Hematopoietic multipotent progenitor cell treated with erythropoietin and hydrocortisone succinate and interleukin-3 and kit ligand, for 8 days (in vitro differentiated cells): ENCODE measurements around the gene TARS3.

ENCODE experiments used
- DNase-seq: peaks from one replicate; pipeline ENCODE4 v3.0.0-alpha.2; 2015

Gene TARS3

GRCh38 chr15:101697488-101697887, 26.8 kb downstream of the TARS3 start:
- no peak for DNase-seq

GRCh38 chr15:101696829-101697228, 27.4 kb downstream of the TARS3 start:
- DNase-seq, result no peak

- DNase-seq, result no peak
These were observed 30.0 kb downstream of the TARS3 start for GRCh38 chr15:101694261-101694660.

- no peak for DNase-seq
These were observed 31.3 kb downstream of the TARS3 start for GRCh38 chr15:101692801-101693598.

GRCh38 chr15:101689901-101690300, 34.4 kb downstream of the TARS3 start:
- no peak for DNase-seq

GRCh38 chr15:101686718-101687117, 37.6 kb downstream of the TARS3 start:
- no peak for DNase-seq

- DNase-seq, result no peak
These were observed 39.4 kb downstream of the TARS3 start for GRCh38 chr15:101684877-101685276.

GRCh38 chr15:101684384-101684783, 39.9 kb downstream of the TARS3 start:
- no peak for DNase-seq

GRCh38 chr15:101679806-101680205, 44.5 kb downstream of the TARS3 start:
- no peak for DNase-seq

- DNase-seq, result no peak
These were observed 47.3 kb downstream of the TARS3 start for GRCh38 chr15:101676921-101677329.

GRCh38 chr15:101675796-101676582, 48.3 kb downstream of the TARS3 start:
- no peak for DNase-seq

- DNase-seq, result no peak
These were observed 49.3 kb downstream of the TARS3 start for GRCh38 chr15:101675015-101675414.

GRCh38 chr15:101672298-101672697, 52.0 kb downstream of the TARS3 start:
- DNase-seq, result no peak

GRCh38 chr15:101669744-101670143, 54.5 kb downstream of the TARS3 start:
- no peak for DNase-seq

GRCh38 chr15:101667881-101668280, 56.4 kb downstream of the TARS3 start:
- DNase-seq, result no peak

GRCh38 chr15:101664303-101664913, 59.9 kb downstream of the TARS3 start:
- DNase-seq, result peak; percentile 33

GRCh38 chr15:101662203-101662602, 62.1 kb downstream of the TARS3 start:
- no peak for DNase-seq

- DNase-seq, result no peak
These were observed 64.3 kb downstream of the TARS3 start for GRCh38 chr15:101660005-101660404.

- DNase-seq, result peak; percentile 76
These were observed 66.1 kb downstream of the TARS3 start for GRCh38 chr15:101657968-101658784.

- no peak for DNase-seq
These were observed 67.1 kb downstream of the TARS3 start for GRCh38 chr15:101657171-101657570.

GRCh38 chr15:101654624-101655337, 69.5 kb downstream of the TARS3 start:
- DNase-seq, result peak; percentile 44

GRCh38 chr15:101654171-101654570, 70.1 kb downstream of the TARS3 start:
- no peak for DNase-seq
